Endothelial cell of umbilical vein (primary cell): Measurements from ENCODE around the gene LMBRD1. TPM values are rescaled to one million over a fixed set of nuclear protein-coding genes. Genes with fewer than 3 reads are reported as not detected.

Source experiments
- BruUV-seq: library from RNA; stranded (reverse); fragments of 400-500 nt; replicated peaks from 2 replicates; lab custom pipeline; 2021; lab: Mats Ljungman, UMichigan
- CTCF ChIA-PET: fragments of 300-600, 350-600 bp; sonication (Branson Sonifier 250); formaldehyde crosslinking; loops from one replicate; lab custom pipeline; 2021; ENCODE audit warnings: antibody characterized with exemption, inconsistent platforms; lab: Charles Lee
- POLR2A ChIA-PET: fragments of 300-600, 350-600 bp; sonication (Branson Sonifier 250); formaldehyde crosslinking; loops from one replicate; lab custom pipeline; 2021; ENCODE audit warnings: antibody characterized with exemption, inconsistent platforms; lab: Charles Lee
- DNase-seq: peaks from one replicate; pipeline ENCODE4 v3.0.0-alpha.2; 2011; ENCODE audit warnings: low read depth, low spot score
- FAIRE-seq: peaks from 2 replicates; lab custom pipeline; 2011; peaks lifted over from hg19 to GRCh38; lab: Jason Lieb, UNC
- H2AFZ ChIP-seq: 2 replicates; pipeline ENCODE4 v1.6.0; 2012; ENCODE audit warnings: low read depth, low read length, control low read depth, inconsistent platforms
- H3K27ac ChIP-seq: 2 replicates; pipeline ENCODE4 v1.5.1; 2011; ENCODE audit warnings: low read depth, mild to moderate bottlenecking, control low read depth, low read length, moderate library complexity; ENCODE audit not compliant: insufficient read depth
- H3K27me3 ChIP-seq, 2 experiments: 2 replicates each; pipeline versions ENCODE4 v1.6.0 to v1.6.1; 2011; ENCODE audit warnings: low read length in 2 of 2, mixed read lengths in 1 of 2; ENCODE audit not compliant: control insufficient read depth in 2 of 2, insufficient read depth in 2 of 2
- H3K36me3 ChIP-seq, 2 experiments: 2 replicates in 1 of 2; 3 replicates in 1 of 2; pipeline ENCODE4 v1.5.1; 2011; ENCODE audit warnings: low read length in 2 of 2, mild to moderate bottlenecking in 1 of 2, moderate library complexity in 1 of 2; ENCODE audit not compliant: control insufficient read depth in 2 of 2, insufficient read depth in 2 of 2; ENCODE audit errors: extremely low read depth in 1 of 2
- H3K4me1 ChIP-seq: 3 replicates; pipeline ENCODE4 v1.5.1; 2011; ENCODE audit warnings: mild to moderate bottlenecking, low read length; ENCODE audit not compliant: control insufficient read depth, insufficient read depth; ENCODE audit errors: extremely low read depth
- H3K4me2 ChIP-seq: 2 replicates; pipeline ENCODE4 v1.6.1; 2011; ENCODE audit warnings: low read length, control low read depth, mixed read lengths; ENCODE audit not compliant: insufficient read depth
- H3K4me3 ChIP-seq, 3 experiments: fragments of 200-600 bp in 1 of 3; sonication (generic), shearing (Covaris generic) in 1 of 3; replicated peaks in 1 of 3; 2 replicates each; pipeline ENCODE4 v1.5.1; 2011 to 2016; ENCODE audit warnings: control low read depth in 3 of 3, low read length in 3 of 3, mild to moderate bottlenecking in 2 of 3, inconsistent platforms in 1 of 3, low read depth in 1 of 3, moderate library complexity in 1 of 3; ENCODE audit not compliant: insufficient read depth in 1 of 3
- H3K79me2 ChIP-seq: 2 replicates; pipeline ENCODE4 v1.6.0; 2012; ENCODE audit warnings: low read length, inconsistent platforms; ENCODE audit not compliant: control insufficient read depth, insufficient read depth
- H3K9ac ChIP-seq: replicated peaks from 2 replicates; pipeline ENCODE3; 2011; ENCODE audit warnings: low read length, control low read depth; ENCODE audit not compliant: insufficient read depth; ENCODE audit errors: extremely low read depth
- H3K9me1 ChIP-seq: replicated peaks from 3 replicates; pipeline ENCODE4 v1.6.0; 2011; ENCODE audit warnings: mild to moderate bottlenecking, low read length; ENCODE audit not compliant: control insufficient read depth, insufficient read depth; ENCODE audit errors: extremely low read depth
- H3K9me3 ChIP-seq: replicated peaks from 2 replicates; pipeline ENCODE4 v1.5.1; 2012; ENCODE audit warnings: low read length, inconsistent platforms; ENCODE audit not compliant: control insufficient read depth, insufficient read depth
- H4K20me1 ChIP-seq: replicated peaks from 2 replicates; pipeline ENCODE3; 2011; ENCODE audit warnings: mild to moderate bottlenecking, low read length; ENCODE audit not compliant: control insufficient read depth, insufficient read depth; ENCODE audit errors: extremely low read depth
- CTCF ChIP-seq, 2 donors: IDR thresholded peaks; 1 replicate in 1 of 2; 2 replicates in 1 of 2; pipeline ENCODE4 v1.5.1; 2011; ENCODE audit warnings: low read length in 2 of 2, mild to moderate bottlenecking in 2 of 2, moderate library complexity in 2 of 2, control low read depth in 1 of 2, inconsistent platforms in 1 of 2, low read depth in 1 of 2; ENCODE audit not compliant: insufficient read depth in 1 of 2; ENCODE audit errors: extremely low read depth in 1 of 2
- EZH2 ChIP-seq: IDR thresholded peaks from 2 replicates; pipeline ENCODE4 v1.6.1; 2012; ENCODE audit warnings: borderline replicate concordance, low read depth, mild to moderate bottlenecking, moderate library complexity, low read length, inconsistent platforms; ENCODE audit not compliant: severe bottlenecking
- FOS ChIP-seq: IDR thresholded peaks from 2 replicates; pipeline ENCODE4 v1.6.1; 2011; ENCODE audit warnings: mild to moderate bottlenecking, low read length, moderate library complexity, borderline replicate concordance; ENCODE audit not compliant: insufficient read depth
- GATA2 ChIP-seq: IDR thresholded peaks from 2 replicates; pipeline ENCODE4 v1.7.0; 2011; ENCODE audit warnings: low read depth, mild to moderate bottlenecking, moderate library complexity, mixed read lengths, low read length; ENCODE audit not compliant: insufficient read length, insufficient read depth
- JUN ChIP-seq: IDR thresholded peaks from 2 replicates; pipeline ENCODE4 v1.6.1; 2011; ENCODE audit warnings: borderline replicate concordance, low read depth; ENCODE audit not compliant: insufficient read length, insufficient read depth
- MAX ChIP-seq: IDR thresholded peaks from 2 replicates; pipeline ENCODE4 v1.6.1; 2011; ENCODE audit not compliant: insufficient read depth, insufficient read length
- MYC ChIP-seq: IDR thresholded peaks from one replicate; pipeline ENCODE4 v1.6.1; 2011; ENCODE audit warnings: mild to moderate bottlenecking, low read depth, low read length
- POLR2A ChIP-seq: IDR thresholded peaks from 2 replicates; pipeline ENCODE4 v1.6.1; 2012; ENCODE audit warnings: low read depth, mild to moderate bottlenecking, control low read depth, low read length
- POLR2AphosphoS5 ChIP-seq: IDR thresholded peaks from 2 replicates; pipeline ENCODE4 v1.6.1; 2012; ENCODE audit warnings: low read depth, mild to moderate bottlenecking, control low read depth, low read length, moderate library complexity; ENCODE audit not compliant: insufficient read depth
- dilution Hi-C: fragments of 300-500 bp; cut with MboI; formaldehyde crosslinking; loops from one replicate; pipeline ENCODE4 v1.15.0; 2019; ENCODE audit warnings: low sequenced_read_pairs; ENCODE audit not compliant: extremely low pct_ligation_motif_present
- intact Hi-C: fragments of 100-400 bp; cut with micrococcal nuclease; formaldehyde crosslinking; loops from one replicate; pipeline ENCODE4 v1.10.0; 2022
- polyA plus RNA-seq, 4 experiments: library from polyadenylated mRNA; depleted of rRNA in 3 of 4; stranded (reverse) in 3 of 4; unstranded in 1 of 4; fragments of >200 nt; gene quantifications; 2 replicates each; pipeline versions ENCODE4 v1.2.1 to v1.2.3, GENCODE V29; 2011 to 2012; ENCODE audit warnings: missing spikeins in 1 of 4
- total RNA-seq: library from RNA; stranded (reverse); gene quantifications from 2 replicates; pipeline ENCODE4 v1.2.3, GENCODE V29; 2021

The LMBRD1 gene
- total and polyA plus RNA-seq, 2 donors (not counting 3 experiments of a cell fraction or from before 2014, with no cell fraction given), result 9.8 to 14.6 TPM

DNA sequence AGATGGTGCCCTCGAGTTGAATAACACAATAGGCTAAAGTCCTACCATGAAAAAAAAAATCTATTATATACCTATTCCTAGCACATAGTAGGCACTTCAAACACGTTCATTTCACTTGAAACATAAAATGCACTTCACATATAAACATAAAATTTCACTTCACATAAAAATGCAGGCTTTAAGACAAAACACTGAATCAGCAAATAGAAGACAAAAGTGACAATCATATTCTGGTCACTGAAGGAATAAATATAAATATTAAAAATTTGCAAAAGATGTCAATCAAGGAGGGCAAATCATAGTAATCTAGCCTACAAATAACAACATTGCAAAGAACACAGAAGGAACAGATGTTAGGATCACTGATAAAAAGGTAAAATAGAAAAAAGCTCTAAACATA lies 153.1 kb downstream of the LMBRD1 start:
- no peak overlapping the region for H3K27ac ChIP-seq
- TF ChIP-seq JUN (no peak), EZH2 (no peak), POLR2A (no peak), MYC (no peak), MAX (no peak), POLR2AphosphoS5 (no peak), GATA2 (no peak), FOS (no peak), CTCF (IDR thresholded peaks at IDR 0.05; ENCODE audit: extremely low read depth in 1 of 2, insufficient read depth in 1 of 2, low read depth in 1 of 2, low read length in 2 of 2) (no peak)
- H4K20me1 ChIP-seq, result no peaks in the 10 kb centered on the region
- H3K27me3 ChIP-seq, result no peaks in the 10 kb centered on the region
- ChIA-PET POLR2A (no interaction called here), CTCF (no interaction called here)
- dilution Hi-C loops, result no loop called here
- no peaks in the 10 kb centered on the region for H3K4me1 ChIP-seq
- no TSS peak for BruUV-seq
- no peak overlapping the region for H3K4me3 ChIP-seq
- H3K9me1 ChIP-seq, result no peaks in the 10 kb centered on the region
- FAIRE-seq, result no peak
- no peaks in the 10 kb centered on the region for H3K36me3 ChIP-seq
- DNase-seq, result no peak
- peaks cover 2% of the 10 kb centered on the region for H3K9me3 ChIP-seq
- H3K9ac ChIP-seq, result no peak overlapping the region
- no peak overlapping the region for H2AFZ ChIP-seq
- no peak overlapping the region for H3K4me2 ChIP-seq
- no peaks in the 10 kb centered on the region for H3K79me2 ChIP-seq
- intact Hi-C loops, result no loop called here
